ENCODE data around the gene CSF1R.
"Not testable (repeated sequence)": the region's sequence is repeated elsewhere in the genome, so short reads cannot be mapped to it uniquely, and the experiment has no call there.

CSF1R gene

DNA sequence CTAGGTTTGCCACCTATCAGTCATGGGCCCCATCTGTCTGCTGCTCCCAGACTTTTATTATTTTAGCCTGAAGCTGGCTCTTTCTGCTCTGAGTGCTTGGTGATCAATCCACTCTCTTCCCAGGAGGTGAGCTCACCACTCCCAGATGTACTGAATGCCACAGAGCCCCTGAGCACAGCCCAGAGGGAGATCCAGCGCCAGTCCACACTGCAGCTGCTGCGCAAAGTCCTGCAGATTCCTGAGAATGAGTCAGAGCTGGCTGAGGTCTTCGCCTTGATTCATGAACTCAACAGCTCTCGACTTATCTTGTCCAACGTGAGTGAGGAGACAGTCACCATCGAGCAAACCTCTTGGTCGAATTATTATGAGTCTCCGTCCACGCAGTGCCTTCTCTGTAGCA lies 49.8 kb downstream of the CSF1R start (continued):
- TF ChIP-seq ZNF585B (tag by site-specific recombination; IDR thresholded peaks at IDR 0.05) (no peak), ZNF777 (tag by site-specific recombination; IDR thresholded peaks at IDR 0.05; ENCODE audit: borderline replicate concordance) (no peak)
- TF ChIP-seq, protein P1, sequence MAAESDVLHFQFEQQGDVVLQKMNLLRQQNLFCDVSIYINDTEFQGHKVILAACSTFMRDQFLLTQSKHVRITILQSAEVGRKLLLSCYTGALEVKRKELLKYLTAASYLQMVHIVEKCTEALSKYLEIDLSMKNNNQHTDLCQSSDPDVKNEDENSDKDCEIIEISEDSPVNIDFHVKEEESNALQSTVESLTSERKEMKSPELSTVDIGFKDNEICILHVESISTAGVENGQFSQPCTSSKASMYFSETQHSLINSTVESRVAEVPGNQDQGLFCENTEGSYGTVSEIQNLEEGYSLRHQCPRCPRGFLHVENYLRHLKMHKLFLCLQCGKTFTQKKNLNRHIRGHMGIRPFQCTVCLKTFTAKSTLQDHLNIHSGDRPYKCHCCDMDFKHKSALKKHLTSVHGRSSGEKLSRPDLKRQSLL (tag by site-specific recombination; IDR thresholded peaks at IDR 0.05) = no peak

DNA sequence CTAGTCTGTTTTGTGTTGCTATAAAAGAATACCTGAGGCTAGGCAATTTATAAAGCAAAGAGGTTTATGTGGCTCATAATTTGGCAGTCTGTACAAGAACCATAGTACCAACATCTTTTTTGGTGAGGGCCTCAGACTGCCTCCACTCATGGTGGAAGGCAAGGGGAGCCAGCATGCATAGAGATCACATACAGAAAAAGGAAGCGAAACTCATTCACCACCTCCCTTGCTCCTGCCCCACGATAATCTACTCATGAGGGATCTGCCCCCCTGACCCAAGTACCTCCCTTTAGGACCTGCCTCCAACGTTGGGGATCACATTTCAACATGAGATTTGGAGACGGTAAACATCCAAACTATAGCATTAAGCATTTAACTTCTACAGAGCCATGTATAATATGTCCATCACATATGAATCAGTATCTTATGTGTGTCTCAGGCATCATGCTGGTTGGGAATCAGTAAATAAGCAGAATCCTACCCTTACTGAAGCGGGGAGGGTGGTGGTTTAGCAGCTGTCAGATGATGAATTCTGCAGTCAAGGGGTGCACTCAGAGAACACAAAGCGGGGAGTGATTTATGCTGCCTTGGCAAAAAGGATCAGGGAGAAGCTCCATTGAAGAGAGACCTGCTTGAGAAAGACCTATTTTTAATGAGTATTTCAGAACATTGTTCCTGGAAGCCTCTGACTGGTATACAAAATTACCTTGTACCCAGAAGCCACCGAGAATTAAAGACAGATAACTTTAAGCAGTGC lies 51.0 kb downstream of the CSF1R start:
- Histone ChIP-seq H3K4me3 (ENCODE audit: low read depth, low read length) (no peak overlapping the region), H3K9me3 (ENCODE audit: control insufficient read depth, insufficient read depth, low read depth, low read length) (no peaks in the 10 kb centered on the region), H3K36me3 (ENCODE audit: control insufficient read depth in 2 of 2, insufficient read depth in 1 of 2, low read length in 2 of 2) (peaks cover 68 to 97% of the 10 kb centered on the region in 2 experiments), H3K4me1 (ENCODE audit: control insufficient read depth, insufficient read depth, low read length) (no peaks in the 10 kb centered on the region), H3K27ac (ENCODE audit: extremely low read depth, low read depth, low read length) (no peak overlapping the region)
- ChIA-PET POLR2A (interaction anchor here (1.9 kb wide), 1 partner anchor 35 kb away, joined by 6 read pairs; the partner anchor contains the start of genes HMGXB3 and TIGD6), CTCF (interaction anchor here (0.6 to 1.1 kb wide), 3 partner anchors 8 to 30 kb away, joined by 3 to 4 read pairs (median 3); no protein-coding TSS in a partner anchor)
- TF ChIP-seq, protein P1 (tag by site-specific recombination; IDR thresholded peaks at IDR 0.05) = no peak
- TF ChIP-seq ZBTB17 (tag by site-specific recombination; IDR thresholded peaks at IDR 0.05) (0 out of 2 replicates have a peak, but pooled peaks have one; percentile 18), ZNF423 (tag by site-specific recombination; IDR thresholded peaks at IDR 0.05) (no peak)

DNA sequence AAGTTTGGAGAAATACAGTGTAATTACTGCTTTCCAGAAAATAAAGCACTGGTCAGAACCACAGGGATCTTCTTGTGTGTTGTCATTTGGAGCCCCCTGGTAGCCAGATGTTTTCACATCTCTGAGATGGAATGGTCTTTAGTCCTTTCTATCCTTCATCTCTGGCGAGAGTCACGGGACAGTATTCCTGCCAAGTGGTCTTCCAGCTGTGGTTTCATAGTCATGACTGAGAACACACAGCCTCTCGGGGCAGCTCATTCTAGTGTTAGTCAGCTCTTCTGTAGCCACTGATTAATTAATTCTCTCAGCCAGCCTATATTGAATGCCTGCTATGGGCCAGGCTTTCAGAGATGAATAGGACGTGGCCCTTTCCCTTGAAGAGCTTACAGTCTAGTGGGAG lies 51.7 kb downstream of the CSF1R start:
- Histone ChIP-seq H3K4me1 (ENCODE audit: control insufficient read depth, insufficient read depth, low read length) (no peaks in the 10 kb centered on the region), H3K27ac (ENCODE audit: extremely low read depth, low read depth, low read length) (no peak overlapping the region), H3K4me3 (ENCODE audit: low read depth, low read length) (no peak overlapping the region), H3K9me3 (ENCODE audit: control insufficient read depth, insufficient read depth, low read depth, low read length) (no peaks in the 10 kb centered on the region), H3K36me3 (ENCODE audit: control insufficient read depth in 2 of 2, insufficient read depth in 1 of 2, low read length in 2 of 2) (peaks cover 61 to 97% of the 10 kb centered on the region in 2 experiments)
- CTCF ChIA-PET = interaction anchor here (1.1 kb wide), 1 partner anchor 9 kb away, joined by 4 read pairs; no protein-coding TSS in a partner anchor
- POLR2A ChIA-PET = interaction anchor here (1.9 kb wide), 1 partner anchor 34 kb away, joined by 6 read pairs; the partner anchor contains the start of genes HMGXB3 and TIGD6
- TF ChIP-seq ZNF624 (tag by site-specific recombination; IDR thresholded peaks at IDR 0.05) = no peak
- no peak for TF ChIP-seq ZNF311 (tag by site-specific recombination; IDR thresholded peaks at IDR 0.05; ENCODE audit: borderline replicate concordance)
- TF ChIP-seq ZIC2 (tag by site-specific recombination; IDR thresholded peaks at IDR 0.05) = no peak
- TF ChIP-seq ZNF155 (tag by site-specific recombination; IDR thresholded peaks at IDR 0.05) = no peak
- TF ChIP-seq ZNF211 (tag by site-specific recombination; IDR thresholded peaks at IDR 0.05; ENCODE audit: low read depth) = no peak

DNA sequence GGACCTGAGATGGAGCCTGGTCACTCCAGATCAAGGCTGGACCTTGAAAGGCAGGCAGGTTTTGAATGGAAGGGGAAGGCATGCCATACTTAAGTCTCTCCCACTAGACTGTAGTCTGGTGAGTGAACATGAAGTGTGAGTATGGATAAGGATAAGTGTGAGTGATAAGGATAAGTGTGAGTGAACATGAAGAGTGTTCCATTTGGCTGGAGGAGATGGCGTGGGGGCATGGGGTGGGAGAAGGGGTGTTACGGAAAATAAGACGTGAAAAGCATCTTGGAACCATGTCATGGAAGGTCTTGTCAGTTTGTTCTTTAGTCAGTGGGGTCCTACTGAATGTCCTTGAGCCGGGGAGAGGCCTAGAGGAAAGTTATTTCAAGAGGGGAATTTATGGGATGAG lies 53.0 kb downstream of the CSF1R start:
- H3K4me3 ChIP-seq (ENCODE audit: low read depth, low read length) = no peak overlapping the region
- TF ChIP-seq ZNF221 (tag by site-specific recombination; IDR thresholded peaks at IDR 0.05; ENCODE audit: borderline replicate concordance) (no peak), ZNF114 (tag by site-specific recombination; IDR thresholded peaks at IDR 0.05) (no peak), KLF8 (tag by site-specific recombination; IDR thresholded peaks at IDR 0.05) (no peak), ZNF335 (tag by site-specific recombination; conservative IDR thresholded peaks at IDR 0.05) (no peak), ZNF394 (tag by site-specific recombination; IDR thresholded peaks at IDR 0.05; ENCODE audit: borderline replicate concordance) (no peak), PRDM1 (tag by site-specific recombination; IDR thresholded peaks at IDR 0.05) (peak; percentile 80)
- no peaks in the 10 kb centered on the region for H3K4me1 ChIP-seq (ENCODE audit: control insufficient read depth, insufficient read depth, low read length)
- CTCF ChIA-PET = no interaction called here
- H3K36me3 ChIP-seq (ENCODE audit: control insufficient read depth in 2 of 2, insufficient read depth in 1 of 2, low read length in 2 of 2) = peaks cover 58 to 98% of the 10 kb centered on the region in 2 experiments
- H3K27ac ChIP-seq (ENCODE audit: extremely low read depth, low read depth, low read length) = no peak overlapping the region
- POLR2A ChIA-PET = interaction anchor here (1.9 kb wide), 1 partner anchor 33 kb away, joined by 6 read pairs; the partner anchor contains the start of genes HMGXB3 and TIGD6
- no peaks in the 10 kb centered on the region for H3K9me3 ChIP-seq (ENCODE audit: control insufficient read depth, insufficient read depth, low read depth, low read length)

DNA sequence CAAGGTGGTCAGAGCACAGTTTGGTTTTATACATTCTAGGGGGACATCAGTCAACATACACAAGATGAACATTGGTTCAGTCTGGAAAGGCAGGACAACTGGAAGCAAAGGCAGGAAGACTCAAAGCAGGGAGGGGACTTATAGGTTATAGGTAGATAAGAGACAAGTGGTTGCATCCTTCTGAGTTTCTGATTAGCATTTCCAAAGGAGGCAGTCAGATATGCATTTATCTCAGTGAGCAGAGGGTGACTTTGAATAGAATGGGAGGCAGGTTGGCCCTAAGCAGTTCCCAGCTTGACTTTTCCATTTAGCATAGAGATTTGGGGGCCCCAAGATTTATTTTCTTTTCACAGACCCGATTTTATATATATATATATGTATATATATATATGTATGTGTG lies 58.3 kb downstream of the CSF1R start:
- POLR2A ChIA-PET; H3K4me1 ChIP-seq (ENCODE audit: control insufficient read depth, insufficient read depth, low read length); H3K9me3 ChIP-seq (ENCODE audit: control insufficient read depth, insufficient read depth, low read depth, low read length); H3K4me3 ChIP-seq (ENCODE audit: low read depth, low read length); H3K27ac ChIP-seq (ENCODE audit: extremely low read depth, low read depth, low read length): not testable (repeated sequence)
- H3K36me3 ChIP-seq (ENCODE audit: control insufficient read depth in 2 of 2, insufficient read depth in 1 of 2, low read length in 2 of 2) = peaks cover 59 to 93% of the 10 kb centered on the region in 2 experiments
- CTCF ChIA-PET = interaction anchor here (1.4 kb wide), 1 partner anchor 28 kb away, joined by 5 read pairs; the partner anchor contains the start of genes HMGXB3 and TIGD6

All from HEK293 (cell line).